Glutamatergic neuron (in vitro differentiated cells): Measurements from ENCODE around the gene MCAM. TPM values are rescaled to one million over a fixed set of nuclear protein-coding genes. Genes with fewer than 3 reads are reported as not detected.

Source experiments
- DNase-seq: peaks from one replicate; pipeline ENCODE4 v3.0.0; 2022
- H3K27ac Mint-ChIP-seq: one replicate; pipeline ENCODE4 v1.8.0; 2020; ENCODE audit warnings: mild to moderate bottlenecking, mixed read lengths, inconsistent platforms; ENCODE audit not compliant: unreplicated experiment
- H3K27me3 Mint-ChIP-seq: one replicate; pipeline ENCODE4 v1.8.0; 2020; ENCODE audit warnings: mild to moderate bottlenecking, moderate library complexity, mixed read lengths, inconsistent platforms; ENCODE audit not compliant: unreplicated experiment
- H3K36me3 Mint-ChIP-seq: one replicate; pipeline ENCODE4 v1.8.0; 2020; ENCODE audit warnings: mild to moderate bottlenecking, mixed read lengths, inconsistent platforms; ENCODE audit not compliant: unreplicated experiment
- H3K4me1 Mint-ChIP-seq: one replicate; pipeline ENCODE4 v1.8.0; 2020; ENCODE audit warnings: mild to moderate bottlenecking, low read depth, mixed read lengths, inconsistent platforms; ENCODE audit not compliant: unreplicated experiment
- H3K4me3 Mint-ChIP-seq: one replicate; pipeline ENCODE4 v1.8.0; 2020; ENCODE audit warnings: mild to moderate bottlenecking, mixed read lengths, inconsistent platforms; ENCODE audit not compliant: unreplicated experiment
- H3K9me3 Mint-ChIP-seq: one replicate; pipeline ENCODE4 v1.8.0; 2020; ENCODE audit warnings: mild to moderate bottlenecking, moderate library complexity, mixed read lengths, inconsistent platforms; ENCODE audit not compliant: unreplicated experiment
- total RNA-seq: library from RNA; stranded (reverse); fragmentation: NEBNext Ultra II Directional; extraction: Animal tissue kit (Norgen Biotek cat#: 25700); gene quantifications from one replicate; pipeline ENCODE4 v1.2.1, GENCODE V29; 2021; ENCODE audit not compliant: unreplicated experiment
- TF ChIP-seq, protein P1 (sequence below): fragments of 200-600 bp; sonication (generic); IDR thresholded peaks from one replicate; pipeline ENCODE4 v1.5.0; 2021; ENCODE audit not compliant: partially characterized antibody, unreplicated experiment

Gene MCAM
- total RNA-seq, 1 donor from 2014 or later = 11.4 TPM

DNA sequence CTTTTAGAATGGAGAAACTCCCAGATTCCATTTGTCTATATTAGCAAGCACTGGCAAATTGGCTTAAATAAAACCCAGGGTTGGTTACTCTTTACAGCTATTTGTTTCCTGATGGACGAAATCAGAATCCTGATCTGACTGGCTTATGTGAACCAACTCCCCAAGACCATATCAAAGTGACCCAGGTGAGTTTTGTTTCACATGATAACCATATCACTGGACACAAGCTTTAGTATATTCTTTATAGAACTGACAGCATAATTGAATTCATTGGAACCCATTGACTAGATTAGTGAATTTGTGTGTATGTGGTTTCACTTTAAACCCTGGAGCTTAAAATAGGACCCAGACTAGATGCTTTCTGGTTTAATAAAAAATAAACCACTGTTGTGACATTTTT, 39.3 kb downstream of the MCAM start:
- Mint-ChIP-seq H3K9me3 (no peaks in the 10 kb centered on the region), H3K27me3 (no peaks in the 10 kb centered on the region), H3K27ac (no peak overlapping the region), H3K36me3 (no peaks in the 10 kb centered on the region), H3K4me3 (no peak overlapping the region), H3K4me1 (no peaks in the 10 kb centered on the region)
- TF ChIP-seq, protein P1, sequence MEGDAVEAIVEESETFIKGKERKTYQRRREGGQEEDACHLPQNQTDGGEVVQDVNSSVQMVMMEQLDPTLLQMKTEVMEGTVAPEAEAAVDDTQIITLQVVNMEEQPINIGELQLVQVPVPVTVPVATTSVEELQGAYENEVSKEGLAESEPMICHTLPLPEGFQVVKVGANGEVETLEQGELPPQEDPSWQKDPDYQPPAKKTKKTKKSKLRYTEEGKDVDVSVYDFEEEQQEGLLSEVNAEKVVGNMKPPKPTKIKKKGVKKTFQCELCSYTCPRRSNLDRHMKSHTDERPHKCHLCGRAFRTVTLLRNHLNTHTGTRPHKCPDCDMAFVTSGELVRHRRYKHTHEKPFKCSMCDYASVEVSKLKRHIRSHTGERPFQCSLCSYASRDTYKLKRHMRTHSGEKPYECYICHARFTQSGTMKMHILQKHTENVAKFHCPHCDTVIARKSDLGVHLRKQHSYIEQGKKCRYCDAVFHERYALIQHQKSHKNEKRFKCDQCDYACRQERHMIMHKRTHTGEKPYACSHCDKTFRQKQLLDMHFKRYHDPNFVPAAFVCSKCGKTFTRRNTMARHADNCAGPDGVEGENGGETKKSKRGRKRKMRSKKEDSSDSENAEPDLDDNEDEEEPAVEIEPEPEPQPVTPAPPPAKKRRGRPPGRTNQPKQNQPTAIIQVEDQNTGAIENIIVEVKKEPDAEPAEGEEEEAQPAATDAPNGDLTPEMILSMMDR = no peak
- DNase-seq = no peak

DNA sequence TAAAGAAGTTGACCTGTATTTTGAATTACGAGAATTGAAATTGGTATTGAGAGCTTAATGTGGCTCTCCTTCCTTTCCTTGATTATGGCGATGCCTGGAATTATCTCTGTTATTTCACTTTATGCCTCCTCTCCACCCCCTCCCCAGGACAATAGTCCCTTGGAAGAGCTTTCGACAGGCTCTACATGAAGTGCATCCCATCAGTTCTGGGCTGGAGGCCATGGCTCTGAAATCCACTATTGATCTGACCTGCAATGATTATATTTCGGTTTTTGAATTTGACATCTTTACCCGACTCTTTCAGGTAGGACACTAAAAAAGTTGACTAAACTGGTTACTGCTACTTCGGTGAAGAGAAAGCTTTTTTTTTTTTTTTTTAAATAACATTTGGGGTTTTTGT, 43.2 kb downstream of the MCAM start:
- no peaks in the 10 kb centered on the region for H3K4me1 Mint-ChIP-seq
- no peaks in the 10 kb centered on the region for H3K9me3 Mint-ChIP-seq
- no peaks in the 10 kb centered on the region for H3K27me3 Mint-ChIP-seq
- no peaks in the 10 kb centered on the region for H3K36me3 Mint-ChIP-seq
- H3K4me3 Mint-ChIP-seq = no peak overlapping the region
- TF ChIP-seq, protein P1 = no peak
- no peak for DNase-seq
- H3K27ac Mint-ChIP-seq = no peak overlapping the region

DNA sequence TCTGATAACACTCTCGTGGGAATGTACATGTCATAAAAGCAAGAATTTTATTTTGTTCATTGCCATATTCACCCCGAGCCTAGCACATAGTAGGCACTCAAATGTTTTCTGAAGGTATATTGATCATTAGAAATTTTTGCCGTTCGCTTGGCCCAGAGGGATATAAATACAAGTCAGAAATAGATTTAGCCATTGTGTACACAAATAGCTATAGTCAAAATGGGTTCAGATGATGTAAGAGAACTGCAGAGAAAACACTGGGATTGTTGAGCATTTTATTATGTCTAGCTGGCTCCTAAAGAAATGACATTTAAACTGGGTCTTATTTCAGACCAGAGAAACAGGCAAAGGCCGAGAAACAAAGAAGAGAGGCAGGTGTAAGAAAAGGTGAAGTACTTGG, 49.3 kb downstream of the MCAM start:
- no peak for DNase-seq
- H3K27ac Mint-ChIP-seq = no peak overlapping the region
- H3K4me1 Mint-ChIP-seq = peaks cover 1% of the 10 kb centered on the region
- TF ChIP-seq, protein P1 = no peak
- H3K4me3 Mint-ChIP-seq = no peak overlapping the region
- no peaks in the 10 kb centered on the region for H3K27me3 Mint-ChIP-seq
- no peaks in the 10 kb centered on the region for H3K36me3 Mint-ChIP-seq
- no peaks in the 10 kb centered on the region for H3K9me3 Mint-ChIP-seq

DNA sequence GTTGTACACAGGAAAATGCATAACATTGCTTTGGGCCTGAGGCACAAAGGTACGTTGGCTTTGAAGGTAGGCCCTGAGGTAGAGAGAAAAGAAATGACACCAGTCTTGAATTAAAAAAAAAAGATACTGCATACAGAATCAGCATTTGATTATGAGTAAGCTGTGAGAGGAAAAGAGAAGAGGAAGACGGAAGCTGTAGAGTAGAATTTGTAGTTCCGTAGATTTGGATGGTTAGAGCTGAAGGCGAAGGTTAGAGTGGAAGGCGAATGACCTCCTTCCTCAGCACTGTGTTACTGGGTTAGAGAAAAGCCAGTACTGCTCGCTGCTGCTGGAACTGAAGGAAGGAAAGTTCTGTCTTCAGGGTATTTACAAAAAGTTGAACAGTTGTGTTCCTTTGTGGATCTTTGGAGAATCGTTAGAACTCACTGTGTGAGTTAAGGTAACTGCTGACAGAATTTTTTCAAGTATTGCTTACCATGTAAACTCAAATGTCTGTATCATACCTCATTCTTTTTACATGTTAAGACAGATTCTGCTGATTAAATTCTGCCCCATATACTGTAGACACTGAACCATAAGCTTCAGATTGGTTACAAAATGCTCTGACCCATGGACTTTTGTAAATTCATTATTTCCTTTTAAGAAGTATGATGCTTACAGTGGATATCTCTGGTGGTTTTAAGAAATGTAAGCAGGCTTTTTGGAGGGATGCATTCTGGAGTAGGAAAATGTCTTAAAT, 50.2 kb downstream of the MCAM start:
- Mint-ChIP-seq H3K27ac (no peak overlapping the region), H3K4me1 (peaks cover 1% of the 10 kb centered on the region), H3K4me3 (no peak overlapping the region), H3K36me3 (no peaks in the 10 kb centered on the region), H3K9me3 (no peaks in the 10 kb centered on the region), H3K27me3 (no peaks in the 10 kb centered on the region)
- no peak for DNase-seq
- TF ChIP-seq, protein P1 = no peak

DNA sequence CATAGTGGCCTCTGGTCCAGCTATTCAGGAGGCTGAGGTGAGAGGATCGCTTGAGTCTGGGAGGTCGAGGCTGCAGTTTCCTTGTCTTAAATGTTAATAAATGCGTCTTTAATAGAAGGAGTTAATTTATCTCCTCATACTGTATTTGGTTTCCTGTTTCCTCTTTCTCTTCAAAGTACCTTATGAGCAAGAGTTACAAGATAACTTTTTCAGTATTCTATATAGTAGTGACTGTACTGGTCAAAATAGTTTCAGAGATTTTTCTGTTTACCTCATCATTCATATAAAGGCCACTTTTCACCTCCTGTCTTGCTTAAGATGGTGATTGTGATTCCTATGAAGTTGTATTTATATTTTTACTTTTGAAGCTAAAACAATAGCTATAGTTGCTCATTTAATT, 50.9 kb downstream of the MCAM start:
- H3K27me3 Mint-ChIP-seq = no peaks in the 10 kb centered on the region
- no peaks in the 10 kb centered on the region for H3K9me3 Mint-ChIP-seq
- no peak overlapping the region for H3K27ac Mint-ChIP-seq
- no peak overlapping the region for H3K4me3 Mint-ChIP-seq
- H3K36me3 Mint-ChIP-seq = no peaks in the 10 kb centered on the region
- DNase-seq = no peak
- peaks cover 1% of the 10 kb centered on the region for H3K4me1 Mint-ChIP-seq
- TF ChIP-seq, protein P1 = no peak
